Aorta (tissue), 5 donors: ENCODE measurements around the gene IQCE. TPM values are rescaled to one million over a fixed set of nuclear protein-coding genes. Genes with fewer than 3 reads are reported as not detected.

Source experiments
- ATAC-seq: fragments of 200-7000 bp; cut with Tn5 transposase; one replicate; pipeline ENCODE4 v1.9.1; 2022; ENCODE audit warnings: moderate library complexity; ENCODE audit not compliant: low FRiP score
- DNase-seq, 2 donors: peaks; one replicate each; pipeline ENCODE4 v3.0.0-alpha.2; 2020
- H3K27ac ChIP-seq, 2 donors: one replicate each; pipeline ENCODE4 v1.5.1; 2013; ENCODE audit warnings: low read length in 2 of 2, mild to moderate bottlenecking in 2 of 2, moderate library complexity in 2 of 2, control low read depth in 1 of 2, inconsistent platforms in 1 of 2, low read depth in 1 of 2
- H3K27me3 ChIP-seq, 2 donors: one replicate each; pipeline ENCODE4 v1.6.1; 2013; ENCODE audit warnings: control low read depth in 1 of 2, low read length in 1 of 2, mild to moderate bottlenecking in 1 of 2, moderate library complexity in 1 of 2; ENCODE audit not compliant: insufficient read depth in 2 of 2, control insufficient read depth in 1 of 2
- H3K36me3 ChIP-seq, 2 donors: one replicate each; pipeline ENCODE4 v1.6.1; 2013; ENCODE audit warnings: control low read depth in 1 of 2, low read length in 1 of 2, mild to moderate bottlenecking in 1 of 2; ENCODE audit not compliant: insufficient read depth in 2 of 2, control insufficient read depth in 1 of 2
- H3K4me1 ChIP-seq, 2 donors: one replicate each; pipeline ENCODE4 v1.6.1; 2013; ENCODE audit warnings: low read length in 2 of 2, control low read depth in 1 of 2, mild to moderate bottlenecking in 1 of 2, moderate library complexity in 1 of 2; ENCODE audit not compliant: insufficient read depth in 2 of 2, control insufficient read depth in 1 of 2
- H3K4me3 ChIP-seq, 2 donors: one replicate each; pipeline ENCODE4 v1.5.1; 2013; ENCODE audit warnings: low read length in 2 of 2, control low read depth in 1 of 2, mild to moderate bottlenecking in 1 of 2
- H3K9me3 ChIP-seq: one replicate; pipeline ENCODE4 v1.6.1; 2013; ENCODE audit warnings: mild to moderate bottlenecking, low read length; ENCODE audit not compliant: control insufficient read depth
- WGBS, 2 donors: extraction: QIAGEN DNeasy Blood & Tissue Kit; methylation state at CpG; one replicate each; pipeline ENCODE4 v1.1.7; 2013; 5-methylcytosine and 5-hydroxymethylcytosine counted together
- intact Hi-C, 2 donors: fragments of 100-400 bp; cut with DNase I; formaldehyde crosslinking; loops; one replicate each; pipeline versions ENCODE4 v1.14.2 to v1.15.0; 2022
- polyA plus RNA-seq, 2 donors: library from polyadenylated mRNA; stranded (reverse); fragments of 200-250 nt; gene quantifications; one replicate each; pipeline ENCODE4 v1.2.3, GENCODE V29; 2013
- total RNA-seq, 2 donors: library from RNA; stranded (reverse); fragmentation: NEBNext Ultra II Directional; extraction: Animal tissue kit (Norgen Biotek cat#: 25700); gene quantifications; one replicate each; pipeline ENCODE4 v1.2.1, GENCODE V29; 2021
- donor health status: healthy with polysubstance abuse.
- donor health status: Bipolar disorder and iron deficiency.
- donor health status: DM: no; HTN: no; CAD: no.
- donor health status: DM: no; HTN: no; CAD: no.
- donor health status: DM: yes; HTN: yes; CAD: no.

IQCE gene
- total and polyA plus RNA-seq, 4 donors: 6.1 to 18.2 (median 11.2) TPM

GRCh38 chr7:2544541-2545188 lies 14.1 kb upstream of the IQCE start:
- 93 to 95% methylated on average over 23 of the region's 23 CpGs for WGBS, 2 donors
- H3K36me3 ChIP-seq: peaks cover 0 to 8% of the 10 kb centered on the region in 2 donors
- no peaks in the 10 kb centered on the region for H3K9me3 ChIP-seq
- H3K4me1 ChIP-seq: no peaks in the 10 kb centered on the region
- H3K27me3 ChIP-seq: no peaks in the 10 kb centered on the region
- DNase-seq (peak in 1 of 2 donors; percentile 38), ATAC-seq (no peak)
- no peak overlapping the region for H3K4me3 ChIP-seq
- H3K27ac ChIP-seq: no peak overlapping the region
- intact Hi-C loops: no loop called here

GRCh38 chr7:2545746-2546425 lies 12.9 kb upstream of the IQCE start:
- WGBS, 2 donors: 94 to 95% methylated on average over 20 of the region's 20 CpGs
- no peaks in the 10 kb centered on the region for H3K9me3 ChIP-seq

GRCh38 chr7:2546776-2547586 lies 11.8 kb upstream of the IQCE start:
- H3K36me3 ChIP-seq: peaks cover 0 to 5% of the 10 kb centered on the region in 2 donors
- 92 to 96% methylated on average over 31 of the region's 31 CpGs for WGBS, 2 donors
- no peaks in the 10 kb centered on the region for H3K4me1 ChIP-seq
- H3K27ac ChIP-seq: no peak overlapping the region
- no peak overlapping the region for H3K4me3 ChIP-seq
- peak in 1 of 2 donors; percentile 16 for DNase-seq
- H3K9me3 ChIP-seq: no peaks in the 10 kb centered on the region
- ATAC-seq: no peak
- intact Hi-C loops: no loop called here
- no peaks in the 10 kb centered on the region for H3K27me3 ChIP-seq

More at GRCh38 chr7:2545746-2546425, 12.9 kb upstream of the IQCE start:
- H3K4me1 ChIP-seq: no peaks in the 10 kb centered on the region
- H3K27ac ChIP-seq: no peak overlapping the region
- H3K27me3 ChIP-seq: no peaks in the 10 kb centered on the region
- no peak overlapping the region for H3K4me3 ChIP-seq
- peaks cover 0 to 8% of the 10 kb centered on the region in 2 donors for H3K36me3 ChIP-seq
- intact Hi-C loops: no loop called here
- DNase-seq: peak in 1 of 2 donors; percentile 43
- ATAC-seq: no peak

- WGBS, 2 donors: 98% methylated on average over 8 of the region's 8 CpGs
- H3K4me3 ChIP-seq: no peak overlapping the region
- no peak for ATAC-seq
- peak in 1 of 2 donors; percentile 18 for DNase-seq
- no peaks in the 10 kb centered on the region for H3K4me1 ChIP-seq
- H3K27me3 ChIP-seq: no peaks in the 10 kb centered on the region
- intact Hi-C loops: loop anchor here in 1 of 2 donors (10.0 kb wide), 1 partner anchor 293 kb away; the partner anchor contains the start of gene GNA12
- H3K9me3 ChIP-seq: no peaks in the 10 kb centered on the region
- H3K27ac ChIP-seq: no peak overlapping the region
- peaks cover 0 to 3% of the 10 kb centered on the region in 2 donors for H3K36me3 ChIP-seq
These were observed 7.4 kb upstream of the IQCE start for GRCh38 chr7:2551418-2551817.

- Histone ChIP-seq H3K9me3 (no peaks in the 10 kb centered on the region), H3K27me3 (no peaks in the 10 kb centered on the region), H3K36me3 (no peaks in the 10 kb centered on the region), H3K4me3 (no peak overlapping the region), H3K27ac (no peak overlapping the region), H3K4me1 (no peaks in the 10 kb centered on the region)
- intact Hi-C loops: loop anchor here in 1 of 2 donors (10.0 kb wide), 1 partner anchor 292 kb away; the partner anchor contains the start of gene GNA12
- ATAC-seq (no peak), DNase-seq (peak in 1 of 2 donors; percentile 28)
- 95 to 97% methylated on average over 10 of the region's 10 CpGs for WGBS, 2 donors
These were observed 5.7 kb upstream of the IQCE start for GRCh38 chr7:2553108-2553507.

- 79 to 80% methylated on average over 16 of the region's 16 CpGs for WGBS, 2 donors
- Histone ChIP-seq H3K36me3 (no peaks in the 10 kb centered on the region), H3K27ac (no peak overlapping the region), H3K4me1 (no peaks in the 10 kb centered on the region), H3K9me3 (no peaks in the 10 kb centered on the region), H3K27me3 (no peaks in the 10 kb centered on the region), H3K4me3 (no peak overlapping the region)
- no peak for ATAC-seq
- intact Hi-C loops: loop anchor here in 1 of 2 donors (10.0 kb wide), 1 partner anchor 291 kb away; the partner anchor contains the start of gene GNA12
- peak in 1 of 2 donors; percentile 24 for DNase-seq
These were observed 4.8 kb upstream of the IQCE start for GRCh38 chr7:2553831-2554581.

GRCh38 chr7:2554661-2555111 lies 4.1 kb upstream of the IQCE start:
- DNase-seq: peak in 1 of 2 donors; percentile 44
- intact Hi-C loops: loop anchor here in 1 of 2 donors (5.0 to 10.0 kb wide), 2 partner anchors 53 to 290 kb away; partner anchors contain the start of gene GNA12
- Histone ChIP-seq H3K27ac (no peak overlapping the region), H3K27me3 (no peaks in the 10 kb centered on the region), H3K4me1 (no peaks in the 10 kb centered on the region), H3K4me3 (peak overlapping the region; percentile 79 to 97), H3K36me3 (no peaks in the 10 kb centered on the region), H3K9me3 (no peaks in the 10 kb centered on the region)
- no peak for ATAC-seq
- WGBS, 2 donors: 7 to 11% methylated on average over 11 to 12 of the region's 12 CpGs
